IPS DF 4.7 (cell line): ENCODE results near the gene KIF1A.

Experiments
- DNase-seq: peaks from one replicate; pipeline ENCODE4 v3.0.0-alpha.2; 2013; ENCODE audit warnings: low spot score; ENCODE audit errors: extremely low read depth

KIF1A gene

DNA sequence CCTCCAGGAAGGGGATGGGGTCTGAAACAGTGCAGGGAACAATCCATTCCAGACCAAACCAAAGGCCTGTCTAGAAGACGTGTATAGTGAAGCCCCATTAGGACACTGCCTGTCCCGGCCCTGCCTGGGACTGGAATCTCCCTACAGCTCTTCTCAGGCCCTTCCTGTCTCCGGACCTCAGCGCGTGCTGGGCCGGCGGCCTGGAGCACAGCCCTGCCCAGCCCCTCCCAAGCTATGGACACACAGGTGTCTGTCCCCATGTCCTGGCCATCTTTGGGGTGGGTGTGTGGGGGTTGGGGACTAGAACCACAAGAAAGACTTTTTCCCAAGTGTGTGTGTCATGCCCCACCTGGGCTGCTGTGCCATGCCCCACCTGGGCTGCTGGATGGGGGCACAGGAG lies 51.8 kb downstream of the KIF1A start:
- no peak for DNase-seq

DNA sequence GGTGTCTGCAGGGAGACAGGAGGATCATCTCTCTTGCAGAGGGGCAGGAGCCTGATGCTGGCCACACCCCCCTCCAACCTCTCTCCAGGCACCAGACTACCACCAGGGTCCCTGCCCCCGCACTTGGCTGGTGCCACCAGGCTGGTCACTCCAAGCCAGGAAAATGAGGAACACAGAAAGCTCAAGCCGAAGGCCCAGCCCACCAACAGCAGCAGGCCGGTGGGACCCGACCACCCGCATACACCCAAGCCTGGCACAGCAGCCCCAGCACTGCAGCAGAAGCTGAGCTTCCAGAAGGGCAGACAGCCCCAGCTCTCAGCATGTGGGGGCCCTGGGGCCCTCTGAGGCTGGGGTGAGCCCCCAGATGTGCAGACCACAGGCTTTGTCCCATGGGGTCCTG lies 52.7 kb downstream of the KIF1A start:
- DNase-seq, result no peak

DNA sequence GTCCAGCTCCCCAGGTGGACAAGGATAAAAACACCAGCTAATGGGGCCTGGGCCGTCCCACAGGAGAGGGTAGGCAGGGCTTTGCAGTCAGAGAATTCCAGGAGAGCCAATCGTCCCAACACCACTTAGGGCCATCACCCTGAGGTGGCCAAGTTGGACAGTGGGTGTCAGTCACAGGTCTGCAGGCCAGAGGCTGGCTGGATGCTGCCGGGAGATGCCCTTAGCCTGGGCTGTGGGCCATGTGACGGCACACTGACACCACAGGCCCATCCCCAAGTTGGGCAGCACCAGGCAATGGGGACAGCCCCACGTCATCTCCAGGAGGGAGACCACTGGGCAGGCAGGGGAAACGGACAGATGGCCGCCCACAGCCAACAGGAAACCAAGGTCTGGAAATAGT lies 53.9 kb downstream of the KIF1A start:
- no peak for DNase-seq

DNA sequence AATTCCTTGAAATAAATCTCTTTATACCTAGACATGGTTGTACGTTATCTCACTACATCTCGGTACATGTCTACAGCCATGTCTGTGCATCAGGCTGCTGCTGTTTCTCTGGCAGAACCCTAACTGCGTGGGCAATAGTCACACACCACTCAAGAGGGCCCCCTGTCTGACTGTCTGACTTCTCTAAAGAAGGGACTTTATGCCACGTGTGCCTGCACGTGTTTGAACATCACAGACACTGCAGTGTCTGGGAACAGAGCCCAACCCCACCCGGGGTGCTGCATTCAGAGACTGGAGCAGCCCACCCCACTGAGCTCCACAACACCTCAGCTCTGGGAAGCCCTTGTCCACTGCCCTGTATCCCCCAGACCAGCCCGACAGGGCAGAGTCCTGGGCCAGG lies 55.0 kb downstream of the KIF1A start:
- no peak for DNase-seq

DNA sequence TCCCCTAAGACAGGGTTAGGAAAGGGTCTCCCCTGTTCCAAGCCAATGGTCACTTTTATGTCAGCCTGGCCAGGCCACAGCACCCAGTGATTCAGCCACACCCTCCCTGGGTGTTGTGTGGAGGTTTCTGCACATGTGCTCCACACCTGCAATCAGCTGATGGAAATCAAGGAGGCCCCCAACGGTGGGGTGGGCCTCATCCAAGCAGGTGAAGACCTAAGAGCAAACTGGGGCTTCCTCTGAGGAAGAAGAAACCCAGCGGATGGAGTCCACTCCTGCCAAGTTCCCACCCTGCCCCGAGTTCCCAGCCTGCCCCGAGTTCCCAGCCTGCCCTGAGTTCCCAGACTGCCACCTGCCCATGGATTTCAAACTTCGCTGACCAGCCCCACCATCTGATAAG lies 55.4 kb downstream of the KIF1A start:
- no peak for DNase-seq

DNA sequence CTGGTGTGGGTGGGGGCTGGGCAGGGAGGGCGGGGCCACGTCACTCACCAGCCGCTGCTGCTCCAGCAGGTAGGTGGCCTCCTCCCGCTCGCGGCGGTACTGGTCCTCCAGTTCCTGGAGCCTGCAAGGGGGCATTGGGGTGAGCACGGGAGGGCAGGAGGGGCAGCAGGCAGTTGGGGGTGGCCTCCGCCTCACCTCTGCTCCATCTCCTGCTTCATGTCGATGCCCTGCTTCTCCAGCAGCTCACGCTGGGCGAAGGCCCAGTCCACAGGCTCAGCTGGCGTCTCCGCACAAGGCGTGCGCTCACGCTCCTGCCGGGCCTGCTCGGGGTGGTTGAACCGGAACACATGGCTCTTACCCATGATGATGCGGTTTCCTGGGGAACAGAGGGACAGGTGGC lies 57.0 kb downstream of the KIF1A start:
- no peak for DNase-seq

DNA sequence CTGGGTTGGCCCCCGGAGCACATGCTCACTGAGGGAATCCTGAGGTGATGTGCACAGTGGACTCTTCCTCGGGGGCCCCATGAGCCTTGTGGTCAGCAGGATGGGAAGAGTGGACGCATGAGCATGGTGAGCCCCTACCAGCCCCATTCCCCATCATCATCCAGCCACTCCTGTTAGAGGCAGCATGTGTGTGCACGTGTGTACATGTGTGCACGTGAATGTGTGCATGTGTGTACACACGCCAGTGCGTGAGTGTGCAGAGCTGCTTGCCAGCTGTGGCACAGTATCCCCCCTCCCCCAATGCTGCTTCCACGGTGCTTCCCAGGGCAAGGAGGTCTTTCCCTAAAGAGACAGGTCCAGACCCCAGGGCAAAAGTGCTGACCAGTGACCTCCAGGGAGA lies 57.8 kb downstream of the KIF1A start:
- DNase-seq, result no peak

DNA sequence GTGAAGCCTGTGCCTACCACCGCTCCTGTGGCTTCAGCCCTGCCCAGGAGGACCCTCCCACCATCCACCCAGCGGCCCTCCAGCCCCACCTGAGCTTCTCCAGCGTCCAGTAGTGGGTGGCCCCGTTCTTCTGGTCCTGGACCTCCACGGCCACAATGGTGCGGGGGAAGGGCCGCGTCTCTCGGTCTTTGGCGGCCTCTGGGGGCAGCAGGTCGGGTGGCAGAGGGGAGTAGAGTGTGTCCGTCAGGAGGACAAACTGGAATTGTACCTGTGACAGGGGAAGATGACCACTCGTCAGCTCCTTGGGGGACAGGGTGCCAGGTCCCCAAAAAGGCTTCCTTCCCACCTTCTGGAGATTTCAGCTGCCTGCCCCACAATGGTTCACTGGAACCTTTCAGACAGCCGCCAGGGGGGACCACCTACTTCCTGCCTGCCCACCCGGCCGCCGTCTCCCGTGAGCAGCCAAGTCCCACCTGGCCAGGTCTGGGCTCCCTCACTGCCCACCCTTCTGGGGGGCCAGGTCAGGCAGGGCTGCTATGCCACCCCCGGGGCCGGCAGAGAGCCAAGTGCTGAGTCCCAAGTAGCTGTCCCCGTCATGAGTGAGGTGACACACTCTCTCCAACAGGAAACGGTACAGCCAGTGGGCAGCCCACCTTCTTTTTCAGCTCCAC lies 59.3 kb downstream of the KIF1A start:
- DNase-seq, result no peak

DNA sequence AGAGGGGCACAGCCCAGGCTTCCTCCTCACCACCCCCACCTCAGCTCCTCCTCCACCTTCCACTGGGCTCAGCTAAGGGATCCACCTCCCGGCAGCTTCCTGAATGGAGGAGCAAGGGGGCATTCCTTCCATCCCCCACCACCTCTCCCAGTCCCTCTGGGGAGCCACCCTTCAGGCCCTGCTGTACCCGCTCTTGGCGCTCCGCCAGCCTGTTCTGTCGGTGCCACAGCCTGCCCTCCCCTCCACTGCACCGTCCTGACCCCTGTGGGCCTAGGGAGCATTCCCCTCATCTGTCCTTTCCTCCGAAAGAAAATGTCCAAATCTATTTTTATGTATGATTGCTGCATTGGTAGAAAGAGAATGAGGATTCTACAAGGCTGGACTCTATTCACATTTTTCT lies 59.9 kb downstream of the KIF1A start:
- no peak for DNase-seq

DNA sequence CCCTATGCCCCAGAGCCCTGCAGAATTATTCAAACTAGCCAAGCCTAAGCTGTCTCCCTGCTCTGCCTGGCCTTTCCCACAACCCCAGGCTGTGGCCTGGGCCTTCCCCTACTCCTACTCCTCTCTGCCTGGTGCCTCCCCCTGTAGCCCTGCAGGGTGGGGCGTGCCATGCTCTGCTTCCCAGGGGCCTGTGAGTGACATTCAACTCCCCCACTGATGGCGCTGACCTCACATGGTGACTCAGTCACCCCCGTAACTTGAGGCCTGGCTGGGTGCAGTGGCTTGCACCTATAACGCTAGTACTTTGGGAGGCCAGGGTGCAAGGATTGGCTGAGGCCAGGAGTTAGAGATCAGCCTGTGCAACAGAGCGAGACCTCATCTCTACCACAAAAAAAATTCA lies 60.6 kb downstream of the KIF1A start:
- no peak for DNase-seq

DNA sequence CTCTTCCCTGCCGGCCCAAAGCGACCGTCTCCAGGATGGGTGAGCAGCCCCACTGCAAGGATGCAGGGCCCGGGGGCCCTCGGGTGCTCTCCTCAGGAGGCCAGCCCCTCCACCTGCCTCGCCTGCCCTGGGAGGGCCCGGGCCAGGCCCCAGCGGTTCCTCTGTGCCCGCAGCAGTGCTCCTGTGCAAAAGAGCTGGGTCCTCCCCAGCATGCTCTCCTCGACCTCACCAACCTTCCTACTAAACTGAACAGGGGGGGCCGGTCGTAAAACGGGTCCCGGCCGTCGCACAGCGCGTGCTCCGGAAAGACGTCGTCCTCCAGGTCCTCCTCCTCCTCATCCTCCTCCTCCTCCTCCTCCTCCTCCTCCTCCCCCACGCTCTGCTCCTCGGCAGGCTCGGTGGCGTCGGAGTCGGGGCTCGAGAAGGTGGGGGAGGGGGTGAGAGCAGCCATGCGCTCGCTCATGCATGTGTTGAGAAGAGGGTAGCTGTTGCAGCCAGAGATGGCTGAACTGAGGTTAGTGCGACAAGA lies 62.9 kb downstream of the KIF1A start:
- DNase-seq, result no peak

DNA sequence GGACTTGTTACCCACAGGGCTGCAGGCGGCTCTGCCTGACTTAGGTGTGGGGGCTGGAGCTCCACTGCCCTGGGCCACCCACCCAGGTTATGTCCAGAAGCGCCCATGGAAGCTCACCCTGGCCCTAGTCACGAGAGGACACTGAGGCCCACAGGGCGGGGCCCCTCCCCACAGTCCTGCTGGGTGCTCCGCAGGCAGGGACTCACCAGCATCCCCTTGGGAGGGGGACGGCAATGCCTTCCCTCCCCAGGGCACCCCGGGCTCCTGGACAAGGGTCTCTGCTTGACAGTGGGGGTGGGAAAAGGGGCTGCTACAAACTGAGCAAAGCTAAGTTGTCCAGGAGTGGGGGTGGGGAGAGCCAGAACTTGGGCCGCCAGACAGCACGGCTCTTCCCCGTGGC lies 67.8 kb downstream of the KIF1A start:
- no peak for DNase-seq

DNA sequence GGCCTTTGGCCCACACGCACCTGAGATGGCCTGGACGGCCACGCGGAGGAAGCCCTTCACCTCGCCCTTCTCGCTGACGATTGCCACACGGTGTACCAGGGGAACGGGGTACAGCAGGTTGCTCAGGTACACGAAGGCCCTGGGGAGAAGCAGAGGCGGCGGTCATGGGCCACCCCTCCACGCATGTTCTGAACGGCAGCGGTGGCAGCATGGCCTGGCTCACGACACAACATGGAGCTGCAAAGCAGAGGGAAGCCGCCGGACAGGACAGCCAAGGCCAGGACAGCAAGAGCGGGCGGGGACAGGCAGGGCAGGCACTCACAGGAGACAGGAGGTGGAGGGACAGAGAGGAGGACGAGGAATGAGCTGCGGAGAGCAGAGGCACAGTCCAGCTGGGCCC lies 69.6 kb downstream of the KIF1A start:
- DNase-seq, result no peak

DNA sequence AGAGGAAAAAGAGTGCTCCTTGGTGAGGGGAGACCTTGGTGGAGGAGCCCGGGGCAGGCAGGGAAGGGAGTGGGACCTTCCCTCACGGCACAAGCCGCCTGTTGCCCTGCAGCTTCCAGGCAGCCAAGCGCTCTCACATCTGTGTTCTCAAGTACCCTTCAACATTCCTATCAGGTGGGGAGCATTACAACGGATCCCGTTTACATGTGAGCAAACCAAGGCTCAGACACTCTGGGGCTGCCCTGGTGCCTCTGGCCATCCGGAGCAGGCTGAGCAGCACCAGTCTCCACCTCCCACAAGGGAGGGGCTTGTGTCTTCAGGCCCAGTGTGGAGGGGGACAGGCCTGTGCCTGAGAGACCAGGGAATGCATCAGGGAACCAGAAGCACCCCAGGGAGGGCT lies 70.5 kb downstream of the KIF1A start:
- no peak for DNase-seq

DNA sequence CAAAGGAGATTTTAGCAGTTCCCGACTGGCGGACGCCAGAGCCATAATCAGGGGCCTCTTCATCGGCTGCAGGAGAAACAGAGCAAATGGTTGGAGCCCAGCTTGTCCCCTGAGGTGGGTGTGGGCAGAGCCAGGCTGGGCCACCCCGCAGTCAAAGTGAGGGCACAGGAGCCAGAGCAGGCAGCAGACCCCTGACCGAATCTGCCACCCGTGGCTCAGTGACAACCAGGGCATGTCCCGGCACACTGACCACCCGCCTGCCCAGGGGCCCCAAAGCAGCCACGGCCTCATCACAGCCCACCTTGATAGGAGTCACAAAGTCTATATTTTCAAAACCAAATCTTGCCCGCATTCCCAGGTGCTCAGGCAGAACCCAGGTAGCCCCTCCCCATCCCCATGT lies 72.8 kb downstream of the KIF1A start:
- DNase-seq, result no peak

DNA sequence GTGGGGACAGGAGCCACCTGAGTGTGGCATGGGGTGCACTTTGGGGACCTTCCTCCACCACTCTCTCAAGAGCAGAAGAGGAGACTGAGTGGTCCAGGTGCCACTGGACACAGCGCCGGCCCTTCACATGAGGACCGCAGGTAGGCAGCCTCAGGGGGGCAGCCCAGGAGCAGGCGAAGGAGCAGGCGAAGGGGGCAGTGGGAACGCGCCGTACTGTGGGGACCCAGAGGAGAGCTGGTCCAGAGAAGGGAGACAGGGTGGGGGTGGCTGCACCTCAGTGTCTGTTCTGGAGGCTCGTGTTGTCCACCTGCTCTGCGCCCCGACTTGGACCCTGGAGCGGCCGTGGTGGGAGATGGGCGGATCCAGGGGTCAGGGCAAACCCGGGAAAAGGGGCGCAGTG lies 73.3 kb downstream of the KIF1A start:
- no peak for DNase-seq

DNA sequence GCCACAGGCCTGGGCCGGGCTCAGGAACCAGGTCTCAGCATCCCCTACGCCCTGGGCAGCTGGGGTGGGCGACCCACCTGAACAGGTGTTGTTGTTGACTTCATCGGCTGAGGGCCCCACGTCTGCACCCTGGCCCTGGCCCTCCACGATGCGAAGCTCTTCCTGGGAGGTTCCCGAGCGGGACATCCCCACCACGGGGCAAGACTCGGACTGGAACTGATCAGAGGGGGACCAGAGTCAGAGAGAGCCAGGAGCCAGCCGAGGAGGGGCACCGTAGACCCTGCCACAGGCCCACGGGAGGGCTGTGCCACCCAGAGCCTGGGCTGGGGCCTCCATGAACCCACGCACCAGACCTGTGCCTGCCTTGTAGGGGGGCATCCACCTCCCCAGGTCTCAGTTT lies 74.1 kb downstream of the KIF1A start:
- DNase-seq, result no peak

DNA sequence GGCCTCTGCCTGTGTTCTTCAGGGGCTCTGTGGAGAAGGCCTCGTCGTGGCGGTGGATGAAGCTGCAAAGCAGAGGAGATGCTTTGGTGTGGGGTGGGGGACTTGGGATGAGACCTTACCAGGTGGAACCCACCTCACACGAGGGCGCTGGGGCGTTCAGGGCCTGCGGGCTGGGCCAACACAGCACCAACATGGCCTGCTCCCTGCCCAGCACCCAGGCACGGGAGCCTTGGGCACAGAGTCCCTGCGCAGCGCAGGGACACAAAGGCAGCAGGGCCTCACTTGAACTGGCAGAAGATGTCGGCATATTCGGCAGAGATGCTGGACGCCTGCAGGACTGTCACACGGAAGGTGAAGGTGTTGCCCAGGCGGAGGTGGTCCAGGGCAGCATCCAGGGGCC lies 74.6 kb downstream of the KIF1A start:
- no peak for DNase-seq

DNA sequence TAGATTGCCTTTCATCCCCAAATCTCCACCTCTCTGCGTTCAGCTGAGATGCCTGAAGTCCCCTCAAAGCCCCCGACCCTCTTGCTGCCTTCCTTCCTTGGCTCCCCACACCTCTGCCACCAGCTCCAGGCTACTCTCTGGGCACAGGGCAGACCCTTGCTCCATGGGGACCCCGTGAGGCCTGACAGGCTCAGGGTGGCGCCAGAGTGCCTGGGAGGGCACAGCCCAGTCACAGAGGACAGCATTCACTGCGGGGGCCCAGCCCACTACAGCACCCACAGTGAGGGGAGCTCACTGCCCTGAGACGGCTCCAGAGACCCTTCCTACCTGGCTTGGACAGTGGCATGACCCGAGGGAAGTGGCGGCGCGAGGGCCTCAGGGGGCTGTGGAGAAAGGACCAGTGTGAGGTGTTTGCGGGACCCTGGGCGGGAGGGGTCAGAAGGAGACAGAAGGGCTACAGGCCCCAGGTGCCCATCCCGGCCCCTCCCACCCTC lies 77.4 kb downstream of the KIF1A start:
- no peak for DNase-seq

DNA sequence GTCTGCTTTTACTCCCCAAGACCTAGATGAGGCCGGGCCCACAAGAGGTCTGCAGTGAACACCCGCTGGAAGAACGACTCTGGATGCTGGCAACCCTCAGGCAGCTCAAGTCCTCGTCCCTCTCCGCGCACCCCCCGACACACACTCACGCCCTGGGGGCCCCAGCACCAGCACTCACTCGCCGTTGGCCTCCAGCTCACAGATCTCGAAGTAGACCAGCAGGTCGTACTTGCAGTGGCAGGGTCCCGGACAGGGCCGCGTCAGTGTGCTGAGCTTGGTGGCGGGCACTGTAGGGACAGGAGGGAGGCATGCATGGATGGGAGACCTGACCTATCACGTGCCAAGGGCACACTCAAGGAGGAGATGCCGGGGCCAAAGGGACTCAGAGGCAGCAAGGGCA lies 78.9 kb downstream of the KIF1A start:
- no peak for DNase-seq

DNA sequence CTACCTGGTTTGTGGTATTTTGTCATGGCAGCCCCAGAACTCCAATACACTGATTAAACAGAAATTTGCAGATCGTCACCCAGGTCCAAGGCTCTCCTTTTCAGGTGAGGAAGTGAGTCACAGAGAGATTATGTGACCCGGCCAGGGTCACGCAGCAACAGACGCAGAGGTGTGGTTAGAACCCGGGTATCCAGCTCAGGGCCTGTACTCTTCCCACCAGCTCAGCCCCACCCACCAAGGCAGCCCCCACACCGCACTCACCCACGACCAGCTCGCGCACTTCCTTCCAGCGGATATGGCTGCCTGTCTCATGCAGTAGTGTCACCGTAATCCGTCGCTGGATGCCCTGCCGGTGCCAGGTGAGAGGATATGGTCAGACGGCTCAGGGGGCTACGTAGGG lies 80.2 kb downstream of the KIF1A start:
- DNase-seq, result no peak

DNA sequence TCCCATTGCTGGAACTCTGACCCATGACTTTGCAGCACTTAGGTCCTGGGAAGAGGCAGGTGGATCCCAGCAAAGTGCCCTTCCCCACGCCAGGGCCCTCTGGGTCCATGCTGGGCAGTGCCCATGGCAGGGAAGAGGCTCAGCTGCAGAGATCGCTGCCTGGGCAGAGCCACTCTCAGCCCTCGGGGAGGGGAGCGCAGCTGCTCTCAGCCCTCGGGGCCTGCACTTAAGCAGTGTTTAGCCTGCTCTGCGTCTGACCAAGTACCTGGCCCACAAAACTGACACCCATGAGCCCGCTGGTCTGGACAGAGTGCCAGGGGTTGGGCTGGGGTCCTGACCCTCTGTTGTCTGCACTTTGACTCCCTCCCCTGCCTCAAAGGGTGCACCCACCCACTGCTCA lies 82.1 kb downstream of the KIF1A start:
- no peak for DNase-seq

DNA sequence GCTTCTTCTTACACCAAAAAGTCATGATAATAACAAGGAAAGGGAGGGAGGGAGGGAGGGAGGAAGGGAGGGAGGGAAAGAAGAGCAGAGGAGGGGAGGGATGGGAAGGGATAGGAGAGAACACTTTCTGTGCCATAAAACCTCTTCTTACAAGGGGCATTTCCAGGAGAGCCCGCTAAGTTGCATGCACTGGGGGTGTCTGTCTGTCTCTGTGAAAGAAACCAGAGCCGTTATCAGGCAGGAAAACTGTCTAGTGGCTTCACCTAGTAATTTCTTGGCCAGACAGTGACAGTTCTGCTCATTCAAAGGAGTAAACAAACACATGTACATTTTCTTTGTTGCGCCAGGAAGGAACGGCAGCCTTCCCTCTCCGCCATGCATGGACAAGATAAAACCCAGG lies 82.5 kb downstream of the KIF1A start:
- no peak for DNase-seq
